GOT3 (cell line): Measurements from ENCODE around the gene CHCT1.
A peak's percentile ranks its signal among the peaks of the same experiment; 100 is the strongest.
"Not testable (repeated sequence)": the region's sequence is repeated elsewhere in the genome, so short reads cannot be mapped to it uniquely, and the experiment has no call there.

Experiments
- DNase-seq: peaks from one replicate; lab custom pipeline; 2025; ENCODE audit warnings: mixed read lengths; lab: John Stamatoyannopoulos, UW

CHCT1 gene

DNA sequence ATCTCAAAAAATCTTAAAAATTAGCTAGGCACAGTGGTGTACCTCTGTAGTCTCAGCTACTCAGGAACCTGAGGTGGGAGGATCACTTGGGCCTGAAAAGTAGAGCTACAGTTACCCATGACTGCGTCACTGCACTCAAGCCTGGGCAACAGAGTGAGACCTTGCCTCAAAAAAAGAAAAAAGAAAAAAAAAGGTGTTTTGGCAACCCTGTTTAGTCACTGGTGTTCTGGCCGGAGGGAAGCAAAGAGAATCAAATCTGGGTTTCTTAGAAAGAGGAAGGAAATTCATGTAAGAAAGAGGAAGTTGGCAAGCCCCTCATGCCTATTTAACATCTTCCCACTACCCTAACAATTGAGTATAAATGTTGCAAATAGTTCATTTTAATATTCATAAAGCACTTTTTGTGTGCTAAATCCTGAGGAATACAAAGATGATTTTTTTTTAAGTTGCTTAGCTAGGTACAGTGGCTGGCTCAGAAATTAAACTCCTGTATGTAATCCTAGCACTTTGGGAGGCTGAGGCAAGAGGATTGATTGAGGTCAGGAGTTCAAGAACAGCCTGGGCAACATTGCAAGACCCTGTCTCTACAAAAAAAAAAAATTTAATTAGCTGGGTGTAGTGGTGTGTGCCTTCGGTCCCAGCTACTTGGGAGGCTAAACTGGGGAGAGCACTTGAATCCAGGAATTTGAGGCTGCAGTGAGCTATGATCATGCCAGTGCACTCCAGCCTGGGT is 23.9 kb upstream of the CHCT1 start:
- no peak for DNase-seq

DNA sequence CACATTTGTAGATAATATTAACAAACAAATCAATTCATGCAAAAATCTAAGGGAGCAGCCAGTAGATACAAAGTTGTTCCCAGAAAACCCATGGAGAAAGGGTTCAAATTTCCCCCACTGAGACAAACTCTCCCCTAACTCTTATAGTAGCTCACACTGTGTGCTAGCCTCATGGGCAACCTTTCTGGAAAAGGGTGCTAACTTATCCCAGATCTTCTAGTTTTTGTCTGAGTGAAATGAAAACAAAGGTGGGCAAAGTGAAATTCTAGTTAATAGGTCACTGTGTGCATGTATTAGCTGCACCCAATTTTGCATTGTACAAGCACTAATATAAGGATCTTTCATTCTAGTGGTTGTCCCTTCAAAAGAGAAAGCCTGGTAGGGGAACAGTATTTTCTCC is 20.5 kb upstream of the CHCT1 start:
- DNase-seq, result no peak

DNA sequence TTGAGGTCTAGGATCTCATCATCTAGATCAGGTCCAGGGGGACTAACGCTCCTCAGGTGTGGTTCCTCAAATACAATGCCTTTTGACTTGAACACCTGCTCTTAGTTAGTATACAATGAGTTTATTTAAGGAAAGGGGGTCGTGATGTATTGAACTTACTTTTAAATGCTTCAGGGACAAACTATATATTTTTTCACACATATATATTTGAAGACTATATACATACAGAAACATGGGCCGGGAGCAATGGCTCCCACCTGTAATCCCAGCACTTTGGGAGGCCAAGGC is 18.8 kb upstream of the CHCT1 start:
- DNase-seq, result no peak

DNA sequence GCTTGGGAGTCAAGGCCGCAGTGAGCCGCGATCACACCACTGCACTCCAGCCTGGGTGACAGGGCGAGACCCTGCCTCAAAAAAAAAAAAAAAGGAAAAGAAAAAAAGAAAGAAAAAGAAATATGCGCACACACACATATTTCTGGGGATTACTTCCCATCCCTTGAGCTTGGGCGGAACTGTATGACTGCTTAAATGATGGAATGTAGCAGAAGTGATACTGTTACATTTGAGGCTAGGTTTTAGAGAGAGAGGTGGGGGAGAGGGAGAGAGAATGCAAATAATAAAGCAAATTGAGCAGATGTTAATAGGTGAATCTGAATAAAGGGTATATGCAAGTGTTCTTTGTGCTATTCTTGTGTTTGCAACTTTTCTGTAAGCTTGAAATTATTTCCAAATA is 18.3 kb upstream of the CHCT1 start:
- DNase-seq, result no peak

DNA sequence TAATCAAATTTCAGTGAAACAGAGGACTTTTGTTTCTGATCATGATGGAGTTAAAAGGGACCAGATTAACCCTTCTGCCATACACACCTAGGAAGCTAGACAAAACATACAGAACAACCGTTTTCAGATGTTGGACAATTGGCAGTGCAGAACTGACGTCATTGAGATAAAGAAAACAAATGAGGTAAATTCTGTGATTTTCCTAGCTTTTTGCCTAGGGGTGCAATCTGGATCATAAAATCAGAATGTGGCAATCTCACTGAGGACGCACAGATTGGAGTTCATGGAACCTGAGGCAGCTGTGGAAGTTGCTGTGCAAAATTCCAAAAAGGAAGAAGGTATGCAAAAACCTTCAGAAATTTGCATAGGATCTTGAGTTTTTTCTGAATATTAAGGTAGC is 15.4 kb upstream of the CHCT1 start:
- DNase-seq, result no peak

DNA sequence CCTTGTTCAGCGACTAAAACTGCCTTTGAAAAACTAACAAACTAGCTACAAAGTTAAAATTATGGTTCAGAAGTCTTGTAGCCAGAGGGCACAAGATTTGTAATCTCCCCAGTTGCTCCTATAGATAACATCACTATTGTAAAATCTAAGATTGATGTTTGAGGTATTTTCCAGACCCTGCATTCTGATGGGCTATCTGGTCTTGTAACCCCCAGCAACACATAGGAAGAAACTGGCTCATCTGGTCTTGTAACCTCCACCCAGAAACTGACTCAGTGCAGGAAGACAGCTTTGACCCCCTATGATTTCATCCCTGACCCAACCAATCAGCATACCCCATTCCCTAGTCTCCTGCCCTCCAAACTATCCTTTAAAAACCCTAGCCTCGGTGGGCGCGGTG is 12.3 kb upstream of the CHCT1 start:
- DNase-seq, result no peak

DNA sequence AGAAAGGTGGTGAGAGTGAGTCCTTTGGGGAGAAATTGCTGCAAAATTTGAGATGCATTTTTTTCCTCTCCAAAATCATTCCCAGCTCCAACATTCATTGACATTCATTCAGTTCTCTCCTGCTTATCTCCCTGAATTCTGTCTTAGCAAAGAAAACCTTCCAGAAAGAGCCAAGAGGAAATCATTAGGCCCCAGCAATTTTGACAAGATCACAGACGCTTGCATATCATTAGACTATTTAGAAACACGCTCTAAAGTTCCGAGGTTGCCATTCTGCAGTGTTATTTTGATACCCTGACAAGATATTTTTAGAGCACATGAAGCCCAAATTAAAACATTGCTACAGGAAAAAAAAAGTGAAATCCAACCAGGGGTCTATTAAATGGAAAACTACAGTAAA is 9.6 kb upstream of the CHCT1 start:
- no peak for DNase-seq

DNA sequence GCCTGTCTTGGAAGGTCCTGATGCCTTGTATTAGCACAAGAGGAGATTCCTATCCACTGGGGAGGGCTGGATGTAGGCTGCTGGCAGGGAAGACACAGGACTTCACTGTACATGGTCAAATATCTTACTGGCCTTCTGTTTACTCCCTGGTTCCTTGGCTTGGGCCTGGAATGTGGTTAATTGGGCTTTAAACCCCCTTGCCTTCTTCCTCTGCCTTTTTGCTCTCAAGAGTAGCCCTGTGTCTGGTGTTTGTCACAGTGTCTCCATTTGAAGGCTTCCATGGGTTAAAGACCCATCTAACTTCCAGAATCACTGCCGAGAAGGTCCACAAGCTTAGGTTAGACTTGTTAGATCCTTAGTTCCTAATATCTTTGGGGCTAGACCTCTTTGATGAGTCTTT is 7.1 kb upstream of the CHCT1 start:
- DNase-seq, result no peak

DNA sequence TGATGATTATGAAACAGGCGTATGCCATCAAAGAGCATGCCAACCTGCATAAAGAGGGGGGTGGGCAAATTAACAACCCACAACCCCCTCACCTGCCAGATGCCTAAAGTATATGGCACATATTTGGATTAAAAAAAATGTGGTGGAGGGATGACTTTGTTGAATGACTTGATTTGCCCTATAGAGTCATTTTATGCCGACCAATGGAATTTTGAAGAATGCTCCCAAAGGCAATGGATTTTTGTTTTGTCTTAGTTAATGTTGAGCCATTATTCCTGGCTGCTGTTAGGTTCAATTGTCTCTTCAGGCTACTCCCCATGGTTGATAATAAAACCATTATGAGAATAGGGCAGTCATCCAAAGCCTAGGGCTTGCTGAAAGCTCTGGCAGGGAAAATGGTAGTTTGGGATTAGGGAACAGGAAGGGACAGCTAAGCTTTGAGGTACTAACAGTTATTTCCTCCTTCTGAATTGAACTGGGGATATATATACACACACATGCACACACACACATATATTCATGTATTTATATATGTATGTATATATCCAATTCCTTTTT is 5.8 kb upstream of the CHCT1 start:
- no peak for DNase-seq

DNA sequence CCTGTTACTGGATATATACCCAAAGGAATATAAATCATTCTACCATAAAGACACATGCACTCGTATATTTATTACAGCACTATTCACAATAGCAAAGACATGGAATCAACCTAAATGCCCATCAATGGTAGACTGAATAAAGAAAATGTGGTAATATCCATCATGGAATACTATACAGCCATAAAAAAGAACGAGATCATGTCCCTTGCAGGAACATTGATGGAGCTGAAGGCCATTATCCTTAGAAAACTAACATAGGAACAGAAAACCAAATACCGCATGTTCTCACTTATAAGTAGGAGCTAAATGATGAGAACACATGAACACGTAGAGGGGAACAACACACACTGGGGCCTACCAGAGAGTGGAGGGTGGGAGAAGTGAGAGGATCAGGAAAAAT is 3.3 kb upstream of the CHCT1 start:
- not testable (repeated sequence) for DNase-seq

DNA sequence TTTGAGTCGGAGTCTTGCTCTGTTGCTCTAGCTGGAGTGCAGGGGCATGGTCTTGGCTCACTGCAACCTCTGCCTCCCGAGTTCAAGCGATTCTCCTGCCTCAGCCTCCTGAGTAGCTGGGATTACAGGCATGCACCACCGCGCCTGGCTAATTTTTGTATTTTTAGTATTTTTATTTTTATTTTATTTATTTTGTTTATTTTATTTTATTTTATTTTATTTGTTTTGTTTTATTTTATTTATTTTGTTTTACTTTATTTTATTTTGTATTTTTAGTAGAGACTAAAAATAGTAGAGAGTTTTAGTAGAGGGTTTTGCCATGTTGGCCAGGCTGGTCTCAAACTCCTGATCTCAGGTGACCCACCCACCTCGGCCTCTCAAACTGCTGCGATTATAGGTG is 2.4 kb upstream of the CHCT1 start:
- DNase-seq, result not testable (repeated sequence)

DNA sequence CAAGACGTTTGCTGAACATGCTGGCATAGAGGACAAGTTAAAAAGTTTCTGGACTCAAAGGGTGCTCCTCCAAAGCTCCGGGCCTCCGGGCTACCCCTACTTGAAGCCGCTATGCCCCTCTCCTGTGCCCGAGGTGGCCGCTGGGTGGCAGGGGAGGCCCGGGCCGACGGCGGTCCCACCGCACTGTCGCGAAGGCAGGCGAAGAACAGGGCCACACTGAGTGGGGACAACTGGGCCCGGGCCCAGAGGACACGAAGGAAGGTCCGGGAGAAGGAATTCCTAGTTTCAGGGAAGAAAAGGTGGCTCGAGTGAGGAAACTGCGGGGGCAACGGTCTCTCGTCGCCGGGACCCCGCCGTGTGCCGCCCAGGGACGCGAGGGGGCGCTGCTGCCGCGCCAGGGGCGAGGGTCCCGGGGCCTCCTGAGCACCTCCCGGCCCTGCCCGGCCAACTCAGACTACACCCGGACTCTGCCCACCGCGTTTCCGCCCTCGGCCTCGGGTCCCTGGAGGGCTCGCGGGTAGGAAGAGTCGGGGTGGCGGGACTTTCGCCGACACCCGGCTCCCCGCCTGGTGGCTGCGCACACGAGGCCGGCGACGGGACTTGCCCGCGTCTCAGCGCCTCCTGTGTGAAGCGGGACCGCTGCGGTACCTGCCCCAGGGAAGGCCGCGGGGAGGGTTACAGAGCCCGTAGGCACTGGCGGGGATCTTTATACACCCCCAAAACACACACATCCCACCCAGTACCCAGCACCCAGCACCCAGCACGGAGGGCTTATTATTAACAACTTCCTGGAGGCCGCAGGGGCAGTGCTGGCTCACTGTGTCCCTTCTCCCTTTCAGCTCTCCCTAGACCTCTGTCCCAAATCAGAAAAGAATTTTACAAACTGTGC is 772 bp upstream of the CHCT1 start:
- DNase-seq, result no peak

DNA sequence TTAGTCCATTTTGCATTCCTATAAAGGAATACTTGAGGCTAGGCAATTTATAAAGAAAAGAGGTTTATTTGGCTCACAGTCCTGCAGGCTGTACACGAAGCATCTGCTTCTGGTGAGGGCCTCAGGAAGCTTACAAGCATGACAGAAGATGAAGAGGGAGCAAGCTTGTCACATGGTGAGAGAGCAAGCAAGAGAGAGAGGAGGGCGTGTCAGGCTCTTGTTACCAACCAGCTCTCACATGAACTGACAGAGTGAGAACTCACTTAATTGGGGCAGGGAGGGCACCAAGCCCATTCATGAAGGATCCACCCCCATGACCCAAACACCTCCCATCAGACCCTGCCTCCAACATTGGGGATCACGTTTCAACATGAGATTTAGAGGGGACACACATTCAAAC is 1.6 kb downstream of the CHCT1 start:
- DNase-seq, result no peak

DNA sequence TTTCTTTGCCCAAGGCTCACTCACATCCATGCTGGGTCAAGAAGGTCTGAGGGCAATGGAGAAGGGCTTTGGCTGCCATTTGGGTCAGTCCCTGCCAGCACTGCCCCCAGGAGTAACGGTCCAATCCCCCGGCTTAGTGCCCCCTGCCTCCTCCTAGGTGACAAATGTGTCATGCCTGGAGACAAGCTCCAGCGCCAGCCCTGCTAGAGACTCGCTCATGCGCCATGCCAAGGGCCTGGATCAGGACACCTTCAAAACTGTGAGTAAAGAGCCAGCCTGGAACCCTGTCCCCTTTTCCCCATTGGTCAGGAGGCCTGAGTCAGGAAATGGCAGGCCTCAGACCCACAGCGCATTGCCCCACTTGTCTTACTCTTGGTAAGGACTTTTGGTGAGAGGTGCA is 3.3 kb downstream of the CHCT1 start:
- DNase-seq, result no peak

DNA sequence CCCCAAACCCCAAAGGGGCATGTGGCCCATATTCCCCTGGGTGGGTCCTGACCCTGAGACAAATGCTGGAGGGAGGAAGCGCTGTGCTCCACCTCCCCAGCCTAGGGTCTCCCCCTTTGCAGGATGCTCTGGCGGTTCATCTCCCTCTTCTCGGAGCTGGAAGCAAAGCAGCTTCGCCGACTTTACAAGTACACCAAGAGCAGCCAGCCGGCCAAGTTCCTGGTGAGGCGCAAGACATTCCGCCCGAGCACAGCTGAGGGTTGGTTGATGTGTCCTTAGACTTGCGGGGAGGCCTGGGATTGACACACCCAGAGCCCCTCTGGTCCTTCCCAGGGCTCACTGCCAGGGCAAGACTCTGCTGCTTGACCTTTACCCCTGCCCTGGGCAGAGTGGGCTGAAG is 4.3 kb downstream of the CHCT1 start:
- DNase-seq, result no peak

DNA sequence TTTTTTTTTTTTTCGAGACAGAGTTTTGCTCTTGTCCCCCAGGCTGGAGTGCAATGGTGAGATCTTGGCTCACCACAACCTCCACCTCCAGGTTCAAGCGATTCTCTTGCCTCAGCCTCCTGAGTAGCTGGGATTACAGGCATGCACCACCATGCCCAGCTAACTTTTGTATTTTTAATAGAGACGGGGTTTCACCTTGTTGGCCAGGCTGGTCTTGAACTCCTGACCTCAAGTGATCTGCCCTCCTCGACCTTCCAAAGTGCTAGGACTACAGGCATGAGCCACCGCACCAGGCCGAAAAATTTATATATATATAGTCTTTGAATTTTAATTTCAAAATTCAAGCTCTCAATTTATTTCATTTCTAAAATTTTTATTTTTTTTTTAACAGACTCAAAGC is 6.2 kb downstream of the CHCT1 start:
- DNase-seq, result not testable (repeated sequence)

DNA sequence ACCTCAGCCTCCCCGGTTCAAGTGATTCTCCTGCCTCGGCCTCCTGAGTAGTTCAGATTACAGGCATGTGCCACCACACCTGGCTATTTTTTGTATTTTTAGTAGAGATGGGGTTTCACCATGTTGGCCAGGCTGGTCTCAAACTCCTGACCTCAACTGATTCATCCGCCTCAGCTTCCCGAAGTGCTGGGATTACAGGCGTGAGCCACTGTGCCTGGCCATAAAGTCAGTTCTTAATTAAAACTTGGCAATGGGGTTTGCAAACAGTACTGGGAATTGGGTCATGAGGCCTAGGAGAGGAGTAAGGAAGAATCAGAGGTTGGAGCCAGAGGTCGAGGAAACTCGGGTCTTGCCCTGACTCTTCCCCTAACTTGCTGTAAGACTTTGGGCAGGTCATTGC is 8.3 kb downstream of the CHCT1 start:
- not testable (repeated sequence) for DNase-seq

DNA sequence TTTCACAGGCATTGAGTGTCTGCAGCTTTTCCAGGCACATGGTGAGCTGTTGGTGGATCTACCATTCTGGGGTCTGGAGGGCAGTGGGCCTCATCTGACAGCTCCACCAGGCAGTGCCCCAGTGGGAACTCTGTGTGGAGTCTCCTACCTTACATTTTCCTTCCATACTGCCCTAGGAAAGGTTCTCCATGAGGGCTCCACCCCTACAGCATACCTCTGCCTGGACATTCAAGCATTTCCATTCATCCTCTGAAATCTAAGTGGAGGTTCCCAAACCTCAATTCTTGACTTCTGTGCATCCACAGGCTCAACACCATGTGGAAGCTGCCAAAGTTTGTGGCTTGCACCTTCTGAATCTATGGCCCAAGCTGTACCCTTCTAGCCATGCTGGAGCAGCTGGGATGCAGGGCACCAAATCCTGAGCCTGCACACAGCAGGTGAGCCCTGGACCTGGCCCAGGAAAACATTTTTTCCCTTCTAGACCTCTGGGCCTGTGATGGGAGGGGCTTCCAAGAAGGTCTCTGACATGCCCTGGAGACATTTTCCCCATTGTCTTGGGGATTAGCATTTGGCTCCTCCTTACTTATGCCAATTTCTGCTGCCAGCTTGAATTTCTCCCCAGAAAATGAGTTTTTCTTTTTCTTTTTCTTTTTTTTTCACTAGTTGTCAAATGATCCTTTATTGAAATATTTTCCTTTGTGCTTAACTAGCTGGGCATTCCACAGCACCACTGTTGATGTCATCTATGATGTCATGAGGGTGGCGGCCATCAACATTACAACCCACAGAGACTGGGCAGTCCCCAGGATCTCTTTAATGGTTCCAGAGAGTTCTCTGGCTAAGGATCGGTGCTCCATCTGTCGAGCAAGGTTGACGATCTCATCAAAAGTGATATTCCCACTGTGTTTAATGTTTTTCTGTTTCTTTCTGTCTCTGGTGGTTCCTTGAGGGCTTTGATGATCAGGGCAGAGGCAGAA is 11.0 kb downstream of the CHCT1 start:
- not testable (repeated sequence) for DNase-seq

DNA sequence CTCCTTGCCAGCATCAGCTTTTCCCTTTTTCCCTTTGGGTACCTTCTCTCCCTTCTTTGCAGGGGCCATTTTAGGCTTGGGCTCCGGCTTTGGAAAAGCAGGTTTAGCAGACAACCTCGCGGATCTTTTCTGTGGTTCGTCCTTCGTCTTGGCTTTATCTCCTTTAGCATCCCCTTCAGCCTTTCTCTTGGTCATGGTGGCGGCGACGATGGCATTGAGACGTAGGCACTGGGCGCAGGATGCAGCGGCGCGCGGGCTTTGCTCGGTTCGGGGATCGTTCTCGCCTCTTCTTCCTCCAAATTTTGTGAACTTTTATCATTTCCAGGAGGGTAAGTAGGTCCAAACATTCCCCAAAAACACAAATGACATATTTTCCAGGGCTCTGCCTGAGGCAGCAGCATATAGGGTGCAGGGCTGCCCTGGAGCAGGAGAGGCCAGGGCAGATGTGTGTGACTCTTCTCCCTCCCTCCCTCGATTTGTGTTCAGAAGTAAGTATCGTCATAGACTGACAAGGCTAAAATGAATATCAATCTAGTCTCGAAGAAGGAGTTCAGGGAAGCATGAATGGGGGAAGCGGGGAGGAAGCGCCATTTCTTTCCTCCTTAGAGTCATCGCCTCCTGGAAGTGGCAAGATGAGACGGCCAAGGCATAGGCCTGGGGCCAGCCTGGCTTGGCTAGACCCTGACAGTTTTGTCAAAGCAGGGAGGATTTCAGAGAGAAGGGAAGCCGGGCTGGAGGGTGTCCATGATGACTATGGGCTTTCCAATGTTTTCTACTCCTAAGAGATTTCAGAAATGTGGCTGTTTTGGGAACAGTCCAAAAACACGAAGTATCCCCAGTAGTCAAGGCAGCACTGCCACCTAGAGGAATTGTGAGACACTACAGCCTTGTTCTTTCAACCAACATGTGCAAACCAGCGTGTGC is 13.2 kb downstream of the CHCT1 start:
- peak; percentile 38 for DNase-seq

DNA sequence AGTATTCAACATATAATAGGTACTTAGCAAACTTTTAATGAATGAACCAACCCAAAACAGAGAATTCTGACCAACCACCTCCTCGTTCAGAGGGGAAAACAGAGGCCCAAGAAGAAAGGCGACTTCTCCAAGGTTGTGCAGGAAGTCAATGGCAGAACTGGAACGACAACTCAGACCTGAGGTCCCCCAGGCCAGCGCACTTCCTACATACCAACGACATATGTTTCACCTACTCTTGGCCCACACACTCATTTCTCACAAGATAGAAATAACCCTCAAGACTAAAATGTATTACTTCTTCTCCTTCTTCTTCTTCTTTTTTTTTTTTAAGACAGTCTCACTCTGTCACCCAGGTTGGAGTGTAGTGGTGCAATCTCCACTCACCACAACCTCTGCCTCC is 14.4 kb downstream of the CHCT1 start:
- DNase-seq, result no peak

DNA sequence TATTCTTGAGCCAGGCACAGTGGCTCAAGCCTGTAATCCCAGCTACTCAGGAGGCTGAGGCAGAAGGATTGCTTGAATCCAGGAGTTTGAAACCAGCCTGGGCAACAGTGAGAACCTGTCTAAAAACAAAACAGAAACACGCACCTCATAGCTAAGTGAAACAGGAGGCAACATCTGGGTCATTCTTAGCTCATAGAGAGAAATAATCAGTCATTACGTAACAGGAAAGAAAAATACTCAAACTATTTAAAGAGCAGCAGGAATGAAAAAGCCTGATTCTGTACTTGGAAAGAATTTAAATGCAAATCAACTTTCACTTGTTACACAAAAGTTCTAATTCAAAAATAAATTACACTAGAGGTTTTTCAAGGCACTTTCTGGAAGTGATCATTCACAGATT is 17.2 kb downstream of the CHCT1 start:
- no peak for DNase-seq
